Measurements from ENCODE around the gene SCUBE3.

The SCUBE3 gene

DNA sequence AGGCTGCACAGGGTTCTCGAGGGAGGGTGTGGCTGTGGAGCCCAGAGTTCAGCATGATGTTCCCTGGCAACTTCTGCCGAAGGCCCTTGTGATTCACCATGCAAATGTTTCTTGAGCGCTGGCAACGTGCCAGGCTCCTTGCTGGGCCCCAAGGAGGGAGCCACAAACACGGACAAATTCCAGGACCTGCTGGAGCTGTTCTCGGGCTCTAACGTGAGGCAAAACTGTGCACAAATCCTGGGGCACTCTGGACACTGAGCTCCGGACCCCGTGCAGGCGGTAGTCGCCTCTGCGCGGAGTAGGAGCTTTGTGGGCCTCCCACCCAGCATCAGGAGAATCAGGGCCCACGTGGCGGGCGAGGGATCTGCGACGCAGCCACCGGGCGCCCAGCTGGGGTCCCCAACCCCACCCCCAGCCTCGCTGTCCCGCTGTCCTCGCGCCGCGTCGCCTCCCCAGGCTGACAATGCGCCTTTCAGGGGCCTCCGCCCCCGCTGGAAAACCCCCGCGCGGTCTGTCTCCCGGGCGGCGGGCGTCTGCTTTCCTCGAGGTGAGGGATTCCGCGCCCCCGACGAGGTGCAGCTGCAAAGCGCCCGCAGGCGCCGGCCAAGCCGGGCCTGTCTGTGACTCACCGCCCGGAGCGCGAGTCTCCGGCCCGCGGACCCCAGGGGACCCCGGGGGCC lies 31.7 kb upstream of the SCUBE3 start:
- DNase-seq = no peak

DNA sequence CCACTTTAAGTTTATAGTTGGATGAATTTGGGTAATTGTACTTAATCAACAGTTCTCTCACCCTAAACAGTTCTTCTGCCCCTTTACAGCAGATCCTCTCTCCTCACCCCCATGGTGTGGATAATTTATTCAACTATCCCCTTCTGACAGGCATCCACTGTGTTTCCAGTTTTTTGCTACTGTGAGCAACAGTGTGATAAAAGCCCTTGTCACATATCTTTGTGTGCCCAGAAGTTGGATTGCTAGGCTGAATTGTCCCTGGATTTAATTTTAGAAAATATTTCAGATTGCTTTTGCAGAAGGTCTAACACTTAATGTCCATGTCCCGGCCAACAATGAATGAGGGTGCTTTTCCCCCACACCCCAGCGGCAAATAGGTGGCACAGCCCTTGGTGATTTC lies 30.5 kb upstream of the SCUBE3 start:
- DNase-seq = no peak

DNA sequence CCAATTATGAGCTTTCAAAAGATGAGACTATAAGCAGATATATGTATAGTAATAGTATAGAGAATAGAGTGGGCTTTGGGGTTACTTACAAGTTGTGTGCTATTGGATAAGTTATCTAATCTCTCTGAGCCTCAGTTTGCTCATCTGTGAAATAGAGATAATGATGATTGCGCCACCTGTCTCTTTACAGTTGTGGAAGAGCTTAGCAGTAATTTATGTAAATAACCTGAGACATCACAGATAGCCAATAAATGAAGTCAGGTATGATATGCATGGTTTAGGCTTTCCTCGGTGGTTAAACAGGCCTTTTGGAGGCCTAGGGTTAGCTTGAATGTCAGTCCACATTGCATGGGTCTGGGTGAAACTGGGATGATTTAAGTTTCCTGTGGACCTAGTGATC lies 29.8 kb upstream of the SCUBE3 start:
- DNase-seq = no peak

DNA sequence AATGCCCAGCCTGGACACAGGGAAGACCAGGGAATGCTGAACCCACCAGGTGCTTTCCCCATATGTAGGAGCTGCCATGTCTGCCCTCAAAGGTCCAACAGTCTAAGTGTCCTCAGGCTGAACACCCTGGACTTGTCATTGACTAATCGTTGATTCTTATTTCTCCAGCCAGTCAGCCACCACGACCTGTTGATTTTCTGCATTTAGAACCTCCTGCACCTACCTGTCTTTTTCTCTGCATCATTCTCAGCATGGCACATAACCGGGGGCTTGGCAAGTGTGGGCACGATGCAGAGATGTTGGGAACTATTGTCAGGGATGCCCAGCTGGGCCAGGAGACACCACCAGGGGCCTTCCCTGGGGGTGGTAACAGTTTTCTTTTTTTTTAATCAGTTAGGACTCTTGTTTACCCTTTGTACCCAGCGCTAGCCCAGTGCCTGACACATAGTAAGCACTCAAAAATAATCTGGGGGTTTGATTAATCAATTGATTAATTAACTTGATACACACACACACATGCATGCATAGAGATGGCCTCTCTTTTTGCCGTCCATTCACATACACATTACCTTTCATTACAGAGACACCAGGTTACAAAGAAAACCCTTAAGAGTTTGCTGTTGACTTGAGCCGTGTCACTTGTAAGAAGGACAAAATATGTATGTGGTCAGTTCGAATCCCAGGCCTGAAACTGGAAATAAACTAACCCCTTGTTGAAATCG lies 29.0 kb upstream of the SCUBE3 start:
- DNase-seq = no peak

DNA sequence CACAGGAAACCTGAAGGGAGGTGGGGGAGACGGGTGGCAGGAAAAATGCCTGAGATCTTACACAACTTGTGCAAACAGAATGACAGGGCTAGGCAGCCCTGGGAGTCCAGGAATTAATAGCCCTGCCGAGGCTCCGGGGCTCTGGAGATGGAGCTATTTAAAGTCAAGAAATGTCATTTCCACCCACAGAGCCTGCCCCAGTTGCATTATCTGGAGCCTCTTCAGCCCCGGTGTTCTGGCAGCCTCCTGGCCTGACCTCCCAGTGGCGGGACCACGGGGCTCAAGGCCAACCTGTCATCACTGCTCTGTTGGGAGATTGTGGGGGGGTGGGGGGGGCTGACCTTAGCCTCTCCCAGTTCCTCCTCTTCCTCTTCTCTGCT lies 28.5 kb upstream of the SCUBE3 start:
- no peak for DNase-seq

DNA sequence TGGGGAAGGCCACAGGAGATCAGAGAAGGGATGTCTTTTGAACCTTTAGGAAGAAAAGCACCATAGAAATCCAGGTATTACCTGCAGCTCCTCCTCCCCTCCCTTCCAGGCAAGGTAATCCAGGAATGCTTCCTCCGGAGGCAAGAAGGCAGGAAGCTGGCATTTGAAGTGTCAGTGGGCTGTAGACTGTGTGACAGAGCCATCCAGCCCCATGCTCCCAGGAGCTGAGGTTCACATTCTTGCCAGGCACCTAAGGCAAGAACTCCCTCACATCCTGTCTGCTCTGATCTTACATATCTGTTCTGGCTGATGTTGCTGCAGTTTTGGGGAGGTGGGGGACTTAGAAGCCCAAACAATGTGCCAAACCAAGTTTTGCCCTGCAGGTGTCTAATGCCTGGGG lies 27.8 kb upstream of the SCUBE3 start:
- DNase-seq = no peak

DNA sequence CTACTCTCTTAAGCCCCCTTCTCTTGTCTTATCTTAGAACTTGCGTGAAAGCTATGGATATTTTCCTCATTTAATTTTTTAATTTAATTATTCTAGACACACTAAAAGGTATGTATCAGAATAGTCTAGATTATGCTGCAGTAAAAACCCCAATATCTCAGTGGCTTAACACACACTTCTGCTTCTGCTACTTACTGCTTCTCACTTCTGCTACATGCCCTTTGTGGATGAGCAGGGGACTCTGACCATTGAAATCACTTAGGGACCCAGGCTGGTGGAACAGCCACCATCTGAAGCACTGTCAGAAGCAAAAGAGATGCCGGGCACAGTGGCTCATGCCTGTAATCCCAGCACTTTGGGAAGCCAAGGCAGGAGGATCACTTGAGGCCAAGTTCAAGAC lies 27.2 kb upstream of the SCUBE3 start:
- DNase-seq = no peak

DNA sequence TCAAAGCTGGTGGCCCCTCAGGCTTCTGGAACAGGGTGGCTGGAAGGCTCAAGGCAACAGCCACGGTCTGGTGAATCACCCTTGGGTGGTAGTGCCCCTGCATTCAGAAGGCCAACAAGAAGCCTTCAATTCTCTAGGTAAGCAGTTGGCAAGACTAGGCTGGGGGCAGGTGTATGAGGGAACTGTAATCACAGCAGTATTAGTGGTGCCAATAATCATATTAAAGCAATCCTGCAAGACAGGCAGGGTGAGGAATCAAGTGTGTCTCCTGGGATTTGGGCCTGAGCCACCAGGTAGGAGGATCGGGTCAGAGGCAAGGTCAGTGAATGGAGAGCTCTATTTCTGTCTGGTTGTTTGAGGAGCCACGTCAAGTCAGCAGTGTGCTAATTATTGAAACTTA lies 24.9 kb upstream of the SCUBE3 start:
- DNase-seq = no peak

DNA sequence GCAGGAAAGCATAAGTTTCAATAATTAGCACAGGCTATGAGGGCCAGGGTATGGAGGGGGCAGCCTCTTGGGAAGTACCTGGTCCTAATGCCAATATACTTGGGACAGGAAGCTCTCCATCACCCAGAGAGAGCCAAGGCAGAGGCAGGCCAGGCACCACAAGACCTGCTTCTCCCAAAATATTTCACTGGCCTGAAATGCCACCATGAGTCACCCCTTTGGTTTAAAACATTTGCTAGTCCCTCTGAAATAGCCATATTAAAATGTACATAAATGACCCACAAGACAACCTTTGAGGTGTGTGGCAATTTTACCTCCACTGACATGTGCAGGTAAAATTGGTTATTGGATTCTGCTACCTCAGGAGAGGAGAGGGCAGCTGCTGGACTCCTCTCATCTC lies 23.4 kb upstream of the SCUBE3 start:
- DNase-seq = no peak

DNA sequence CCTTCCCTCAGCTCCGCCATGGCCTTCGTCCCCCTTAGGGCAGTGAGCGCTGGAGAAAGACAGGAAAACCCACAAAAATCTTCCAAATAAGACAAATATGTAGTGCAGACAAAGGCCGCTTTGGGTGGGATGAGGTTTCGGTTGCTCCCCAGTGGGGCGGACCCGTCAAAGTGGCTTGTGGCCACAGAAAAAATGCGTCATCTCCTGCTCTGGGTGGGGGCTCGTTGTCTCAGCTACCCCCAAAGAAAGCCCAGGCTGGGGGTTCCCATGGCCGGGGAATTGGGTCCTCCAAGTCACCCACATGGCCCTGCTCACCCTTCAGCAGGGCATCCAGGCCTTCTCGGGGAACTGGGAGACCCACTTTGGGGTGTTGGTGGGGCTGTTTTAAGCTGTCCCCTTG lies 21.9 kb upstream of the SCUBE3 start:
- DNase-seq = no peak

DNA sequence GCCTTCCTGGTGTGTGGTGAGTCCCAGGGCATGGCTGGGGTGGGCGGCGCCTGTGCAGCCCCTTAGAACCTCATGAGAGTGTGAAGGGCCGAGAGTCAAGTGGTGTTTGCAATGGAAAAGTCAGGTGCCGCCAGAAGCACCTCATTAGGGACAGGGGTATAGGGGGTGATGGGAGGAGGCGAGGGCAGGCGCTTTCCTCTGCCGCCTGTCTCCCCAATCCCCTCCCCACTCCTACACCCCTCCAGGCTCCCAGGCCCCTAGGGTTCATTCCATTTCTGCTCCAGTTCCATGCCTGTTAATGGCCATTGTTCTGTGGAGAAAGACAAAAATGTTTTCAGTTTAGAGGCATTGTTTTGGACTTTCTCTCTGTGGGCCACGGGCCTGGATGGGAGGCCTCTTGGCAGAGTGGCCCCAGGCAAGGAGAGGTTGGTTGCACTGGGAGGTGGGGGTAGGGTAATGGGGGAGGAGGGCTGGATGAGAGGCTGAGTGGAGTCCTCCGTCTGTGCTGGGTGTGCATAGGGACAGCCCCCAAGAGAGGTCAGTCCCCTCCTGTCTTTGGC lies 21.4 kb upstream of the SCUBE3 start:
- no peak for DNase-seq

DNA sequence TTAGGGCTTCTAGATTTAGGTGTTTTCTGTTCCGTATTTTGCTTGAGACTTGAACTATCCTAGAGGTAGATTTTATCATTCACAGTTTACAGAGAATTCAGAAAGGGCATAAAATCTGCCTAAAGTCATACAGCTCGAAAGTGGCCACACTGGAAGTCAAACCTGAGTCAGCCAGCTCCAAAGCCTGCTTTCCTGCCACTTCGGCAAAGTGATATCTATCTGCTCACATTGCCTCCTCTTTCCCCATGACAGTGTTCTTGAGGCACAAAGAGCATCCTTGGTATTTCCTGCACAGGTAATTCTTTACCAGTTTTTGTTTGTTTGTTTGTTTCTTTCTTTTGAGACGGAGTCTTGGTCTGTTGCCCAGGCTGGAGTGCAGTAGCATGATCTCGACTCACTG lies 19.4 kb upstream of the SCUBE3 start:
- DNase-seq = no peak

DNA sequence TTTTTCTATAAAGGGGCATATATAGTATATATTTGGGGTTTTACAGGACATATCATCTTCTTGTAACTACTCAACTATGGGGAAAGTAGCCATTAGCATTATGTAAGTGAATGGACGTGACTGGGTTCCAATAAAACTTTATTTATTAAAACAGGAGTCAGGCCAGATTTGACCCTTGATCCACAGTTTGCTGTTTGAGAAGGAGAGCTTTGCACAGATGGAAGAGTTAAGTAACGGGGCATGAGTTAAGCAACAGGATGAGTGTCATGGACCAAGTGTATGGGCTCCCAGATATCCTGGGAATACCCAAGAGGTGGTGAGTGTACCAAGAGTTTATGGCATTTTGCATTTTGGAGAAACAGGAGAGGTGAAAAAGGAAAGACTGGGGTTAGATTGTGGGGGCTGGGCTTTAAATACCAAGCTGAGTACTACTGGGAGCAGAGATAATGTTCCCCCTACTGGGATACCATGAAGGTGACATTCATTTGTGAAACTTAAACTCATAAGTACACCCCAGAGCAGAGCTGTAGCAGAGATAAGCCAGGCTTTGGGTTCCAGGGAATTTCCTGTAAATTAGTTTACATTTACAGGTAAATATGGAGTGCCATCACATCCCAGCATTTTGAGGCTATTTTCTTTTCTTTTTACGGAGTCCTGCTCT lies 18.5 kb upstream of the SCUBE3 start:
- no peak for DNase-seq

DNA sequence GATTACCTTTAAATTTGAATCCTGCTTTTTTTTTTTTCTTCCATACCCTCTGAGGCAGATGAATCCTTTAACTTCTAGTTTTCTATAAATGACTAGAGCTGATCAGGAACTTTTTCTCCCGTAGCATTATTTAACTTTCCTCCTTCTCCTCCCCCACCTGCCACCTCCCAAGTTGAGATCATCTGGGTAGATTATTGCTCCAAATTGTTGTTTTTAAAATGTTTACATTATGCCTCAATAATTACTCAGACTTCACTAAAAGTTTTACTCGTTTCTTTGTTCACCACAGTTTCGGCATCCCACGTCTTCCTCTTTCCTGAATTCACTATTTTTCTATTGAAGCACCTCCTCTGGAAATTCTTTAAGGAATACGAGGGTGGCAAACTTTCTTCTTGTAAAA lies 16.6 kb upstream of the SCUBE3 start:
- no peak for DNase-seq

DNA sequence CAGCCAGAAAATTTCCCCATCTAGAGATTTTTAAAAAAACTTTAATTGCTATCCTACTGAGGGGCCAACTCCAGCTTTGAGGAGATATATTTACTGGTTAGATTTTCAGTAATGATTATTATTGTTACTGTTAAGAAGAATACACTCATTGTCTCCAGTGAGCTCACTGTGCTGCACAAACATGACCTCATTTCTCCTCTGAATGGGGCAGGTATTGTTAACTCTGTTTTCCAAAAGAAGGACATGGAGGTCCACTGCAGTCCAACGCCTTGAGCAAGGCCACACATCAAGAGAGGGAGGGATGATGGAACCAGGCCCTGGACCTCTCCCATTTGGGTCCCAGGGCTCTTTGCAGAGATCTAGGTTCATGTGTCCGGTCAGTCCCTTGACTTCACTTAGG lies 13.9 kb upstream of the SCUBE3 start:
- no peak for DNase-seq

DNA sequence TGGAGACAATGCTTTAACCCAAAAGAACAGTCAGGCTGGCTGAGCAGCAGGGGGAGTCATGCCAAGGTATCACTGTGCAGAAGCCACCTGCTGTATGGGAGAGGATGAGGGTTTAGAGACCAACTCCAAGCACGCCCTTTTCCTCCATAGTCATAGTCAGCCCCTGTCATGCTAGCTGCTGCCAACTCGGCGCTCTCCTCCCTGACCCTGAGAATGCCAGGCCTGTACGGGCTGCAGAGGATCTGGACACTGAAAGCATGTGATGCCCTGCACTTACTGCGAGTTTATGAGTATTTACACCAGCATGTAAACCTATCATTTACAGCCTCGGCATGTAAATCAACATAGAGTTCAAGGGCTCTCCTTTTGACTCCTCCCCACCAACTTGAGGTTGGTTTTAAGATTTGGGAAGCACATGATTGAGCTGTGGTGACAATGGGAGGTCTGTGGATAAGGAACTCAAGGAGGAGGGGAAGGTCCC lies 11.7 kb upstream of the SCUBE3 start:
- no peak for DNase-seq

DNA sequence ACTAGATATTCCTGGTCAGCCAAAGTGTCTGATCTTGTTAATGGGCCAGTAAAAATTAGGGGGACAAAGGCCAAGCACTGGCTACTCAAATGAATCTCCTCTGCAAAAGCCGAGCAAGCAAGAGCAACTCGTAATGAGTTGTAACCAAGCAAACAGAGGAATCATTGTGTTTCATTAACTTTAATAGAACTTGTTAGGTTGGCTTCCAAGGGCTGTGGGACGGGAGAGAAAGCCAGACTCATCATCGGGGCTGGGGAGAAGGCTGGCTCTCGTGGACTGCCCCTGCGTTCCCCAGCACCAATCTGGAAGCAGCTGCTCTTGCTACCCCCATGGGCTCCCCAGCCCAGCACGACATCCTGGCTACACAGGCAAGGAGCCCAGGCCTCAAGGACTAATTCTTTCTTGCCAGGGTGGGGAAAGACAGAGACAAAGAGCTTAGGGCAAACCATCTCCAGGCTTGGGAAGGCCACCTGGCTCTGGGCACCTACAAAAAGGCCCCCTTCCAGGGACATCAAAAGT lies 10.5 kb upstream of the SCUBE3 start:
- DNase-seq = no peak

DNA sequence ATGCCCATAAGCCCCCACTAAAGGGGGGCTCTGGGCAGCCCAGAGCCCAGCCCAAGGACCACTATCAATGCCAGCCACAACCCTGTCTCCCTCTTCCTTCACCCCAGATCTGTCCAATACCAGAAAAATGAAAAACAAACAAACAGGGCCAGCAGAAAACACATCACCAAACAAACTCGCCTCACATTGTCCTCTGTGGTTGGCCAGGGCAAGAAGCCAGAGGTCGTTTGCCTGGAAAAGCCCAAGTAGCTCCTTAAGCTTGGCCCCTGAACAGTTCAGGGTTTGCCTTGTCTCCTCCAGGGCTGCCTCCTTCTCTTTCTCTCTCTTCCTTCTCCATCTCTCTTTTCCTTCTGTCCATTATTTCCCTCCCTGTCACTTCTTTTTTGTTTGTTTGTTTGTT lies 10.1 kb upstream of the SCUBE3 start:
- DNase-seq = no peak

DNA sequence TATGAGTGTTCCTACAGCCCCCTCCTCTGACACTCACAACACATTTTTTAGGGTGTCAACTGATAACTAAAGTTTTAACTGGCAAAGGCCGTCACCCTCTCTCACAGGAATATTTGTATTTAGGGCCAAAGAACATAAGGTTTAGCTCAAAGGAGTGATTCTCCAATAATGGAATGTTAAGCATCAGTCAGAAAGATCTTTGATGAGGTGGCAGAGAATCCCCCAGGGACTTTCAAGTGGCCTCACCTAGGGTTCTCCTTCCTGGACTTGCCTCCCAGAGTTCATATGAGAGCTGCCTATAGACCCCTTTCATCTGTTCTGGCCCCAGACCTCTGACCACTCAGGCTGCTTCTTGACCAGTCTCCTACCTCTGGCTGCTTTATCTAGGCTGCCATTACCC lies 7.4 kb upstream of the SCUBE3 start:
- no peak for DNase-seq

DNA sequence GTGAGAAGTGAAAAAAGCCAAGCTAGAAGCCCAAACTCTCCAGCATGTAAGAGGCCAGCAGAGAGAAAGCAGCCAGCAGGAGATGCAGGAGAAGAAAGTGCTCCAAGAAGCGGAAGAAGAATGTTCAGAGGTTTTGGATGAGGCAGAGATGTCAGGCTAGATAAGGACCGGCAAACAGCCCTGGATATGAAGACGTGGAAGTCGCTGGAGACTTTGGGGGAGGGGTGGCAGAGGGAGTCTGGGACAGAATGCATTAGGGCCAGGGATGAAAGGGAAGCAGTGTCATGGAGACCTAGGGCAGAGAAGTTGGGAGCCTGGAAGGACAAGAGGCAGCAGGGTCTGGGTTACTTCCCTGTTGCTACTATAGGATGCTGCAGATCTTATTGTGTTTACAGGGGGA lies 5.3 kb upstream of the SCUBE3 start:
- no peak for DNase-seq

DNA sequence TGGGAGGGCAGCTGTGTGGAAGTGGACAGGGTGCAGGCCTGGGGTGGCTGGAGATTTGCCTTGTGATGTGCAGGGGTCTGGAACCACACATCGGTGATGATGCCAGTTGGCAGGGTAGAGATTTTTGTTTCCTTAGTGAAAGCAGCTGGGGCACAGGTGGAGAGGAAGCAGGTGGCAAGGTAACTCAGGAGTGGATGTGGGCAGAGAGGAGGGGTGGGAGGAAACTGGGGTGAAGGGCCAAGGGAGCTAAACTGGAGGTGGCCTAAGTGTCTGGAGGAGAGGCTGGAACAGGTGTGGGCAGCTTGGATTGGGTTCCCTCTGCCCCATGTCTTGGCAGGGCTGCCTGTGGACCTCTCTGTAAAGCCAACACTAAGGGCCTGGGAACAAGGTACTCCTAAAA lies 4.7 kb upstream of the SCUBE3 start:
- no peak for DNase-seq

DNA sequence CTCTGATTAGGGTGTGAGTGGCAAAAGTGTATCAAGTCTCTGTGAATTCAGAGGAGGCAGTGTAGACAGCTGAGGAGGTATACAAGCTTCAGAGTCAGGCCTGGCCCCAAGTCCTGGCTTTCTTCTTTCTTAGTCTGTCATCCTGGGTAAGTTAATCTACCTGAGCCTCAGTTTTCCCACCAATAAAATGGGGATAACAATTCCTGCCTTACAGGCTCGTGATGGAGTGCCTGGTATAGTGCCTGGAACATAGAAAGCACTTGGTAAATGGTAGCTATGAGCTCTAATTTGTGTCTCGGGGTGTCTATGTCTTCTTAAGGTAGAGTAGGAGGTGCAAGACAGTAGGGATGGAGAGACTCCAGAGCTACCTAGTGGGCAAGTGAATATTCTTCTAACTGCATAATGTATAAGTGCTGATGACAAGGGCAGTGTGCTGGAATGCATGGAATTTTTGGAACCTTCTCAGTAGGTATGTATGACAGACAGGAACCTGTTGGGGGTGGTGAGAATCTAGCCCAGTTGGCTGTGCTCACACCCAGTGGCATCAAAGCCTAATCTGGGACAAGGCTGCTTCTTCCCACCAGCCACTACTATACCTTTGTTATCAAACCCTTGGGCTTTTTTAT lies 4.0 kb upstream of the SCUBE3 start:
- no peak for DNase-seq

DNA sequence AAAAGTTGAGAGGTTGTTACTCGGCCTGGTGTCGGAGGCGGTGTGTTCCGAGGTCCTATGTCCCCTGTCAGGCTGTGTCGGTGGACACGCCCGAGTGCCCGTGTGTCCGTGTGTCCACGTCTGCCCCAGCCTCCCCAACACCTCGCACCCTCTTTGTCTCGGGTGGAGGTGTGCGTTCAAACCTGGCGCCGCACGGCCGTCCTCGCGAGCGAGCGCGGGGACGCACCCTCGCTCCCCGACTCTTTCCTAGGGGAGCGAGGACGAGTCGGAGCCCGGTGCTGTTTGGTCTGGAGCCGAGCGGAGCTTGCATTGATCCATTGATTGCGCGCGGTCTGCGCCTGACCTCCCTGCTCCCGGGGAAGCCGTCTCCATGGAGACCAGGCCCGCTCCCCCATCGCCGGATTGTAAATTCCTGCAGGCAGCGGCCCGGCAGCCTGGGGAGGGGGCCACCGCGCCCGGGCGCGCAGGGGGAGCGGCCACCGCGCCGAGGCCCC lies 411 bp upstream of the SCUBE3 start:
- DNase-seq = no peak
